GM10847 (cell line): ENCODE measurements around the gene CNOT2.

Source experiments
- POLR2A ChIP-seq: IDR thresholded peaks from 2 replicates; pipeline ENCODE4 v1.6.1; 2011; ENCODE audit not compliant: insufficient read length; ENCODE audit errors: extremely low read depth

Gene CNOT2

GRCh38 chr12:70366581-70367257 lies 123.5 kb downstream of the CNOT2 start:
- TF ChIP-seq POLR2A = no peak

GRCh38 chr12:70367258-70368141 lies 124.3 kb downstream of the CNOT2 start:
- TF ChIP-seq POLR2A = no peak

- no peak for TF ChIP-seq POLR2A
Measured at GRCh38 chr12:70372881-70373280, 129.6 kb downstream of the CNOT2 start.

- TF ChIP-seq POLR2A = no peak
Measured at GRCh38 chr12:70379846-70380245, 136.6 kb downstream of the CNOT2 start.

GRCh38 chr12:70383484-70383883 lies 140.3 kb downstream of the CNOT2 start:
- no peak for TF ChIP-seq POLR2A

- TF ChIP-seq POLR2A = no peak
Measured at GRCh38 chr12:70383886-70384285, 140.7 kb downstream of the CNOT2 start.

- TF ChIP-seq POLR2A = no peak
Measured at GRCh38 chr12:70386771-70387170, 143.5 kb downstream of the CNOT2 start.

GRCh38 chr12:70389678-70390077 lies 146.4 kb downstream of the CNOT2 start:
- no peak for TF ChIP-seq POLR2A

- no peak for TF ChIP-seq POLR2A
Measured at GRCh38 chr12:70393787-70394499, 150.7 kb downstream of the CNOT2 start.

- TF ChIP-seq POLR2A = no peak
Measured at GRCh38 chr12:70398002-70398401, 154.8 kb downstream of the CNOT2 start.

GRCh38 chr12:70398862-70399261 lies 155.6 kb downstream of the CNOT2 start:
- TF ChIP-seq POLR2A = no peak

GRCh38 chr12:70399311-70399710 lies 156.1 kb downstream of the CNOT2 start:
- no peak for TF ChIP-seq POLR2A

- TF ChIP-seq POLR2A = no peak
Measured at GRCh38 chr12:70400124-70400523, 156.9 kb downstream of the CNOT2 start.

GRCh38 chr12:70402597-70402996 lies 159.4 kb downstream of the CNOT2 start:
- no peak for TF ChIP-seq POLR2A

- TF ChIP-seq POLR2A = no peak
Measured at GRCh38 chr12:70403826-70404225, 160.6 kb downstream of the CNOT2 start.
